ENCODE data around the gene BMP15.

Gene BMP15

GRCh38 chrX:50905334-50905733 is 5.2 kb upstream of the BMP15 start:
- H3K4me1 ChIP-seq (ENCODE audit: control insufficient read depth in 1 of 2, insufficient read depth in 2 of 2, low read length in 2 of 2), result no peaks in the 10 kb centered on the region
- no peaks in the 10 kb centered on the region for H3K27me3 ChIP-seq (ENCODE audit: low read depth, low read length)
- H3K4me3 ChIP-seq (ENCODE audit: low read depth in 1 of 2, low read length in 2 of 2), result no peak overlapping the region
- no peak overlapping the region for H3K27ac ChIP-seq (ENCODE audit: low read length)
- H3K36me3 ChIP-seq (ENCODE audit: control insufficient read depth in 1 of 2, insufficient read depth in 2 of 2, low read length in 2 of 2), result no peaks in the 10 kb centered on the region
- no peaks in the 10 kb centered on the region for H3K9me3 ChIP-seq (ENCODE audit: control insufficient read depth in 1 of 2, low read length in 2 of 2)

- Histone ChIP-seq H3K36me3 (ENCODE audit: control insufficient read depth in 1 of 2, insufficient read depth in 2 of 2, low read length in 2 of 2) (no peaks in the 10 kb centered on the region), H3K4me1 (ENCODE audit: control insufficient read depth in 1 of 2, insufficient read depth in 2 of 2, low read length in 2 of 2) (no peaks in the 10 kb centered on the region), H3K27me3 (ENCODE audit: low read depth, low read length) (no peaks in the 10 kb centered on the region), H3K27ac (ENCODE audit: low read length) (no peak overlapping the region), H3K4me3 (ENCODE audit: low read depth in 1 of 2, low read length in 2 of 2) (no peak overlapping the region), H3K9me3 (ENCODE audit: control insufficient read depth in 1 of 2, low read length in 2 of 2) (no peaks in the 10 kb centered on the region)
These were observed 3.0 kb downstream of the BMP15 start for GRCh38 chrX:50913520-50913919.

GRCh38 chrX:50920132-50920531 is 9.6 kb downstream of the BMP15 start:
- H3K27ac ChIP-seq (ENCODE audit: low read length), result no peak overlapping the region
- no peaks in the 10 kb centered on the region for H3K9me3 ChIP-seq (ENCODE audit: control insufficient read depth in 1 of 2, low read length in 2 of 2)
- H3K27me3 ChIP-seq (ENCODE audit: low read depth, low read length), result no peaks in the 10 kb centered on the region
- no peaks in the 10 kb centered on the region for H3K4me1 ChIP-seq (ENCODE audit: control insufficient read depth in 1 of 2, insufficient read depth in 2 of 2, low read length in 2 of 2)
- H3K36me3 ChIP-seq (ENCODE audit: control insufficient read depth in 1 of 2, insufficient read depth in 2 of 2, low read length in 2 of 2), result no peaks in the 10 kb centered on the region
- no peak overlapping the region for H3K4me3 ChIP-seq (ENCODE audit: low read depth in 1 of 2, low read length in 2 of 2)

- H3K27me3 ChIP-seq (ENCODE audit: low read depth, low read length), result no peaks in the 10 kb centered on the region
- no peaks in the 10 kb centered on the region for H3K4me1 ChIP-seq (ENCODE audit: control insufficient read depth in 1 of 2, insufficient read depth in 2 of 2, low read length in 2 of 2)
These were observed 16.6 kb downstream of the BMP15 start for GRCh38 chrX:50927127-50927526.

GRCh38 chrX:50941638-50942037 is 31.1 kb downstream of the BMP15 start:
- Histone ChIP-seq H3K4me3 (ENCODE audit: low read depth in 1 of 2, low read length in 2 of 2) (no peak overlapping the region), H3K27ac (ENCODE audit: low read length) (no peak overlapping the region), H3K4me1 (ENCODE audit: control insufficient read depth in 1 of 2, insufficient read depth in 2 of 2, low read length in 2 of 2) (no peaks in the 10 kb centered on the region), H3K9me3 (ENCODE audit: control insufficient read depth in 1 of 2, low read length in 2 of 2) (no peaks in the 10 kb centered on the region), H3K36me3 (ENCODE audit: control insufficient read depth in 1 of 2, insufficient read depth in 2 of 2, low read length in 2 of 2) (no peaks in the 10 kb centered on the region), H3K27me3 (ENCODE audit: low read depth, low read length) (no peaks in the 10 kb centered on the region)

More at GRCh38 chrX:50927127-50927526, 16.6 kb downstream of the BMP15 start:
- Histone ChIP-seq H3K36me3 (ENCODE audit: control insufficient read depth in 1 of 2, insufficient read depth in 2 of 2, low read length in 2 of 2) (no peaks in the 10 kb centered on the region), H3K9me3 (ENCODE audit: control insufficient read depth in 1 of 2, low read length in 2 of 2) (no peaks in the 10 kb centered on the region), H3K4me3 (ENCODE audit: low read depth in 1 of 2, low read length in 2 of 2) (no peak overlapping the region), H3K27ac (ENCODE audit: low read length) (no peak overlapping the region)

- Histone ChIP-seq H3K27ac (ENCODE audit: low read length) (no peak overlapping the region), H3K4me3 (ENCODE audit: low read depth in 1 of 2, low read length in 2 of 2) (no peak overlapping the region), H3K4me1 (ENCODE audit: control insufficient read depth in 1 of 2, insufficient read depth in 2 of 2, low read length in 2 of 2) (no peaks in the 10 kb centered on the region), H3K36me3 (ENCODE audit: control insufficient read depth in 1 of 2, insufficient read depth in 2 of 2, low read length in 2 of 2) (no peaks in the 10 kb centered on the region), H3K27me3 (ENCODE audit: low read depth, low read length) (no peaks in the 10 kb centered on the region), H3K9me3 (ENCODE audit: control insufficient read depth in 1 of 2, low read length in 2 of 2) (no peaks in the 10 kb centered on the region)
These were observed 31.9 kb downstream of the BMP15 start for GRCh38 chrX:50942471-50942870.

GRCh38 chrX:50952406-50952805 is 41.9 kb downstream of the BMP15 start:
- Histone ChIP-seq H3K36me3 (ENCODE audit: control insufficient read depth in 1 of 2, insufficient read depth in 2 of 2, low read length in 2 of 2) (no peaks in the 10 kb centered on the region), H3K27ac (ENCODE audit: low read length) (no peak overlapping the region), H3K9me3 (ENCODE audit: control insufficient read depth in 1 of 2, low read length in 2 of 2) (no peaks in the 10 kb centered on the region), H3K27me3 (ENCODE audit: low read depth, low read length) (no peaks in the 10 kb centered on the region), H3K4me1 (ENCODE audit: control insufficient read depth in 1 of 2, insufficient read depth in 2 of 2, low read length in 2 of 2) (no peaks in the 10 kb centered on the region), H3K4me3 (ENCODE audit: low read depth in 1 of 2, low read length in 2 of 2) (no peak overlapping the region)

GRCh38 chrX:50953832-50954231 is 43.3 kb downstream of the BMP15 start:
- H3K27ac ChIP-seq (ENCODE audit: low read length), result no peak overlapping the region
- H3K4me3 ChIP-seq (ENCODE audit: low read depth in 1 of 2, low read length in 2 of 2), result no peak overlapping the region
- H3K4me1 ChIP-seq (ENCODE audit: control insufficient read depth in 1 of 2, insufficient read depth in 2 of 2, low read length in 2 of 2), result no peaks in the 10 kb centered on the region

GRCh38 chrX:50962156-50962555 is 51.6 kb downstream of the BMP15 start:
- Histone ChIP-seq H3K27me3 (ENCODE audit: low read depth, low read length) (no peaks in the 10 kb centered on the region), H3K4me1 (ENCODE audit: control insufficient read depth in 1 of 2, insufficient read depth in 2 of 2, low read length in 2 of 2) (no peaks in the 10 kb centered on the region), H3K36me3 (ENCODE audit: control insufficient read depth in 1 of 2, insufficient read depth in 2 of 2, low read length in 2 of 2) (no peaks in the 10 kb centered on the region), H3K4me3 (ENCODE audit: low read depth in 1 of 2, low read length in 2 of 2) (no peak overlapping the region), H3K27ac (ENCODE audit: low read length) (no peak overlapping the region), H3K9me3 (ENCODE audit: control insufficient read depth in 1 of 2, low read length in 2 of 2) (no peaks in the 10 kb centered on the region)

More at GRCh38 chrX:50953832-50954231, 43.3 kb downstream of the BMP15 start:
- Histone ChIP-seq H3K36me3 (ENCODE audit: control insufficient read depth in 1 of 2, insufficient read depth in 2 of 2, low read length in 2 of 2) (no peaks in the 10 kb centered on the region), H3K9me3 (ENCODE audit: control insufficient read depth in 1 of 2, low read length in 2 of 2) (no peaks in the 10 kb centered on the region), H3K27me3 (ENCODE audit: low read depth, low read length) (no peaks in the 10 kb centered on the region)

GRCh38 chrX:50963842-50964241 is 53.3 kb downstream of the BMP15 start:
- Histone ChIP-seq H3K27ac (ENCODE audit: low read length) (no peak overlapping the region), H3K4me1 (ENCODE audit: control insufficient read depth in 1 of 2, insufficient read depth in 2 of 2, low read length in 2 of 2) (no peaks in the 10 kb centered on the region), H3K36me3 (ENCODE audit: control insufficient read depth in 1 of 2, insufficient read depth in 2 of 2, low read length in 2 of 2) (no peaks in the 10 kb centered on the region), H3K9me3 (ENCODE audit: control insufficient read depth in 1 of 2, low read length in 2 of 2) (no peaks in the 10 kb centered on the region), H3K4me3 (ENCODE audit: low read depth in 1 of 2, low read length in 2 of 2) (no peak overlapping the region), H3K27me3 (ENCODE audit: low read depth, low read length) (no peaks in the 10 kb centered on the region)

Data from muscle layer of duodenum (tissue), 2 donors.